ENCODE results near the gene HMCN2.
"Not testable (repeated sequence)": the region's sequence is repeated elsewhere in the genome, so short reads cannot be mapped to it uniquely, and the experiment has no call there.

Gene HMCN2

DNA sequence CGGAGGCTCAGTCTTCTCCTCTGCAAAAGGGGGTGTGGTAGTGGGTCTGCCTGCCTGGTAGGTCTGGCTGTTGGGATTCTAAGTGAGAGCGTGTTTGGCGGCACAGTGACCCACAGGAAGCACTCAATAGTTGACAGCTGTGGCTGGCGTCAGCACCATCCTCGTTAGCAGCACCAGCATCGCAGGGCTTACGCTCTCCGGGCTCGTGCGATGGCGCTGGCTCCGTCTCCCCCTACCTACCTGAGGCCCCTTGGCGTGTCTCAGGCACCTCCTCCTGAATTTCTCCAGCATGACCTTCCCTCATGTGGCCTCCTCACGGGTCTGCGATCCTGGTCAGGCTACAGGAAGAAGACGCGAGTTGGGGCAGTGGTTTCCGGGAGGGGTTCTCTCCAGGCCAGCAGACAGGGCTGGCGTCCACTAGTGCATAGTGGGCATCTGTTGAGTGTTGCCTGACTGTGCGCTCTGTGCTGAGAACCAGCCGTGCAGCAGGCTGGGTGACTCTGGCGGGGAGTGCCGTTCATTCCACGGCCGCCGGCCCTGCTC is 66.9 kb downstream of the HMCN2 start:
- DNase-seq (ENCODE audit: low spot score) = no peak

DNA sequence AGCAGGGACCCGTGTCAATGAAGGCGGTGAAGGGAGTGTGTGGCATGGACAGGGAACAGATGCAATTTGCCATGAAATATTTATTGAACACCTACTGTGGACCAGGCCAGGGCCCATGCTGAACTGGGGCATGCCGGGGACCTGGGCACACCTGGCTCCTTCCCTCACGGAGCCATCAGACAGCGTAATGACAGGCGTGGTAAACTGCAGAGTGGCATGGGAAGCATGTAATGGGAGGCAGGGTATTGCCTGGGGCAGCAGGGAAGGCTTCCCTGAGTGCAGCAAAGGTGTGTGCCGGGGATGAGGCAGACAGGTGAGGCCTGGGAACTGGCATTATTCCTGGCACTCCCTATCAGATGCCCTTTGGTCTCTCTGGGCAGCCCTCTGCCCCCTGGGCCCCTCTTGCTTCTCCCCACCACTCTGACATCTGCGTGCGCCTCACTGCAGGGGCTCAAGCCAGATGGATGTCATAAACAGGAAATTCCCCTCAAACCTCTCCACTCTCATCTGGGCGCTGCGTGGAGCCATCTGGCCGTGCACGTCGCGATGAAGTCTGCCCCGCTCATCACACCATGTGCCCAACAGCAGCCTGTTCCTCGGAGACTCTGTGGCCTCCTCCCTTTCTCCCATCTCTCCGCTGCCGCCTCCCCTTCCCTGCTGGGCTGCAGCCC is 67.6 kb downstream of the HMCN2 start:
- no peak for DNase-seq (ENCODE audit: low spot score)

DNA sequence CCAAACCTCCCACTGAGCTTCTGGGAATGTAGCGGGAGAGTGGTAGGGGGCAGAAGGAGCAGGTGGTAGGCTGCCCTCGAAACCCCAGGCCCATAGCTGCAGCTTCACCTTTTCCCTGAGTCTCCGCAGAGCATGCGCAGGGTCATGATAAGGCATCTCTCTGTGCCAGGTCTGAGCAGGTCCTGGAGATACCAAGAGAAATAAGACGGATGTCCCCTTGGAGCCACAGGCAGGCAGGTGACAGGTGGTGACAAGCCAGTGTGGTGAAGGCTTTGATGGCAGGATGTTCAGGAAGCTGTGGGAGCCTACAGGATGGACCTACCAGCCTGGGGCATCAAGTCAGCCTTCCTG is 68.1 kb downstream of the HMCN2 start:
- no peak for DNase-seq (ENCODE audit: low spot score)

DNA sequence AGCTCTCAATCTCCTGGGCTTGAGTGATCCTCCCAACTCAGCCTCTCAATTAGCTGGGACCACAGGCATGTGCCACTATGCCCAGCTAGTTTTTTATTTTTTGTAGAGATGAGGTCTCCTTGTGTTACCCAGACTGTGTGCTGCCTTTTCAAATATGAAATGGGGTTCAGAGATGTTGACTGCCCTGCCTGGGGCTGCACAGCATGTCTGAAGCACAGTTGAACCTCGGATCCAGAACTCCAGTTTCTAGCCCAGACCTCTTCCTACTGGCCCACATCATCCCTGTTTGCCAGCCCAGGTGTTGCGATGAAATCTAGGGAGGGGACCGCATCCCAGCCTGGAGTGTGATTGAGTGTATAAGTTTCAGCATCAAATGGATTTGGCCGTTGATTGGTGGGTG is 69.4 kb downstream of the HMCN2 start:
- DNase-seq (ENCODE audit: low spot score) = no peak

DNA sequence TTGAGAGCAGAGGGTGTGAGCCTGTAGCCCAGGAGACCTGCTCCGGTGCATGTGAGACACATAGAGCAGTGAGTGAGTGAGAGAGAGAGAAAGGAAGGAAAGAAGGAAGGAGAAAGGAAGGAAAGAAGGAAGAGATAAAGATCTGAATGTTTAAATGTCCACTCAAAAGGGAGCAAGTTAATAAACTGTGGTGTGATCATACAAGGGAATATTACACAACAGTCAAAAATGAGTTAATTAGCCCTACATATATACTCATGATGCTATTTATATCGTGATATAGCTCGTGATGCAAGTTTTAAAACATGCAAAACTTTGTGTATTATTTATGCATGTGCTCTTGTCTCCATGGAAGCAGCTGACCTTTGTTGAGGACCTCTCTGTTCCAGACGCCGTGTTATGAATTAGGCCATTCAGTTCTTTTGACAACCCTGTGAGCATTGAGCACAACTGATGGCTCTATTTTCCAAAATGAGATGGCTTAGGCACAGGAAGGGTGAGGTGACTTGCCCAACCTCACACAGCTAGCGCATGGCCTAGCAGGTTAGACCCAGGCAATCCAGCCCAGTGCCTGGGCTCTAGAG is 70.6 kb downstream of the HMCN2 start:
- DNase-seq (ENCODE audit: low spot score) = no peak

DNA sequence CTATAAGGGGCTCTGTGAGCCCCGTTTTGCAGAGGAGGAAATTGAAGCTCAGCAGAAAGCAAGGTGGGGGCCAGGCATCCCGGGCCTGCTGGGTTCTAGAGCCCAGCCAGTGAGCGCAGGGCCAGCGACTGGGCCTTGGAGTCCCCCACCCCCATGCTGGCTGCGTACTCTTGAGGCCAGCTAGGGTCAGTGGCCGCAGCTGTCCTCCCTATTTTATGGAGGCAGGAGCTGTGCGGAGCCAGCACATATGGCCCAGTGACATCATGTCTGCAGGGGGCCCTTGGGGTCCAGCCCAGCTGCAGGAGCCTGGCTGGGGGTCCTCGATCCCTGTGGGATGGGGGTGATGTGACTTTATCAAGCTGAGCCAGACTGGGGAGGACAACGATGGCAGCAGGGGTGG is 71.3 kb downstream of the HMCN2 start:
- DNase-seq (ENCODE audit: low spot score) = no peak

DNA sequence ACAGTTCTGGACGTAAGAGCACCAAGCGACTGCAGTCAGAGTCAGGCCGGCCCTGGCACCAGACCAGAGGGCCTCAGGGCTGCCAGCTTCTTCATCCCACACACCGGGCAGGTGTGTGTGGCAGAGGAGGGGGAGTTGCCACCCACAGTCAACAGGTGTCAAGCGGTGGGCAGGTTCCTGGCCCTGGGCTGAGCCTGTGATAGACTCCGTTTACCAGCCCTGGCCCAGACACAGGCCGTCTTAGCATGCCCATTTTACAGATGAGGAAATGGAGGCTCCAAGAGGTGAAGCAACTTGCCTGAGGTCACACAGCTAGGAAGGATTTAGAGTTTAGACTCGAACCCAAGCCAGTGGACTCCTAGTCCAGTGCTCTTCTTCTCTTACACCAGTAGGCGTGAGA is 71.8 kb downstream of the HMCN2 start:
- no peak for DNase-seq (ENCODE audit: low spot score)

DNA sequence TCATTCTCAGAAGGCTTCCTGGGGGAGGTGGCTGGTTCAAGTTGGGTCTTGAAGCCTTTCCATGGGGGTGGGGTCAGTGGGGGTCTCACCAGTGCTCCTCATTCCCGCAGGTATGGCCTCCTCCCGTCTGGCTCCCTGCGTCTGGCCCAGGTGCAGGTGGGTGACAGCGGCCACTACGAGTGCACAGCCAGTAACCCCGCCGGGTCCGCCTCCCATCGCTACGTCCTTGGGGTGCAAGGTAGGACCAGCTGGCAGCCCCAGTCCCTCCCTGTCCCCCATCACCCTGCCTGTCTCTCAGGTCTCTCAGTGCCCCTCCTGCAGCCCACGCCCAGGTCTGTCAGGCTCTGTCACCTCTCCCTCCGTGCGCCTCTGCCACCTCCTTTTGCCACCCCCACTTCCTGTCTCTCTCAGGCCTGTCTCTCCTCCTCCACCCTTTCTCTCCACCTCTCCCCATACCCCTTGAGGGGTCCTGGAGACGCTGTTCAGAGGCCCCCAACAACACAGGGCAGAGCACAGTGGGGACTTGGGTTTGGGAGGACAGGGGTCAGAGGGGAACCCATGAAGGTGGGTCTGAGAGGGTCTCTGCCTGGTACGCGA is 72.3 kb downstream of the HMCN2 start:
- no peak for DNase-seq (ENCODE audit: low spot score)

DNA sequence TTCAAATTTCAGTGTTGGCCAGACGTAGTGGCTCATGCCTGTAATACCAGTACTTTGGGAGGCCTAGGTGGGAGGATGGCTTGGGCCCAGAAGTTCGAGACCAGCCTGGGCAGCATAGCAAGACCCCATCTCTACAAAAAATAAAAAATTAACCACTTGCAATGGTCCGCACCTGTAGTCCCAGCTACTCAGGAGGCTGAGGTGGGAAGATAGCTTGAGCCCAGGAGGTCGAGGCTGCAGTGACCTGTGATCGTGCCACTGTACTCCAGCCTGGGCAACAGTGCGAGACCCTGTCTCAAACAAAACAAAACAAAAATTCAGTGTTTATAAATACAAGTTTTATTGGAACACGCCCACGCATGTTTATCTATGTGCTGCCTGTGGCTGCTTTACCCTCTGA is 73.3 kb downstream of the HMCN2 start:
- not testable (repeated sequence) for DNase-seq (ENCODE audit: low spot score)

DNA sequence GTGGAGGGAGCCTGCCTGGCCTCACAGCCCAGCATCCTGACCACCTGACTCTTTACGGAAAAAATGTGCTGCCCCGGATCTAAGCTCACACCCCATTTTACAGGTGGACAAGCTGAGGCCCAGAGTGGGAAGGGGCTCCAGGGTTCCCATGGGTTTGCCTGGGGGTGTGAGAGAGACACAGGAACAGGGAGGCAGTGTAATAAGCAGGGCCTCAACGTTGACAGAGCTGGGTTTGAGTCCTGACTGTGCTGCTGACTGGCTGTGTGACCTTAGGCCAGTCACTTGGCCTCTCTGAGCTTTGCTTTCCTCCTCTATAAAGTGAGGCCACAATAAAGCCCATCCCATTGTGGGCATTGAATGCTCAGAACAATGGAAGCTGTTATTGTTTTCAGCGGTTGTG is 73.7 kb downstream of the HMCN2 start:
- no peak for DNase-seq (ENCODE audit: low spot score)

DNA sequence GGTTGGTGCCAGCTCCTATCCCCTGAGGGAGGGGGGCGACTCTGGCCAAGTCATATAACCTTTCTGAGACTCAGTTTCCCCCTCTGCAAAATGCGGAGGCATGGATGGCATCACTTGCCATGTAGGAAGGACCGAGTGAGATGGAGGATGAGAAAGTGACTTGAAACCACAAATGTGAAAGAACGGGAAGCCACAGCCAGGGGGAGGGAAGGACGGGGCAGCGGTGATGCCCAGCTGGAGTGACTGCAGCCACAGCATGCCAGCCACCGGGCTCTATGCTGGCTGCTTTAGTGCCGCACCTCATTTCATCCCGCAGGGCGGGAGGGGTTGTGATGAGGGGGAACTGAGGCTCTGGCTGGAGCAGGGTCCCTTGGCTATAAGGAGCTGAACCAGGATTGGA is 74.5 kb downstream of the HMCN2 start:
- DNase-seq (ENCODE audit: low spot score) = no peak

DNA sequence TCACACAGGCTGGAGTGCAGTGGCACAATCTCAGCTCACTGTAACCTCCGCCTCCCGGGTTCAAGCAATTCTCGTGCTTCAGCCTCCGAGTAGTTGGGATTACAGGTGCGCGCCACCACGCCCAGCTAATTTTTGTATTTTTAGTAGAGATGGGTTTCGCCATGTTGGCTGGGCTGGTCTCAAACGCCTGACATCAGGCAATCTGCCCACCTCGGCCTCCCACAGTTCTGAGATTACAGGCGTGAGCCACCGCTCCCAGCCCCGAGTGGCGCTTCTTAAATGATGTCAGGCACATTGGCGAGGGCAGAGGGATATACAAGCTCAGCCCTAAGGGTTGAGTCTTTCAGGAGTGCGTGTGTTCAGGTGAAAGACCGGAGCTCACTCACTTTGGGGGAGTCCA is 75.0 kb downstream of the HMCN2 start:
- DNase-seq (ENCODE audit: low spot score) = not testable (repeated sequence)

DNA sequence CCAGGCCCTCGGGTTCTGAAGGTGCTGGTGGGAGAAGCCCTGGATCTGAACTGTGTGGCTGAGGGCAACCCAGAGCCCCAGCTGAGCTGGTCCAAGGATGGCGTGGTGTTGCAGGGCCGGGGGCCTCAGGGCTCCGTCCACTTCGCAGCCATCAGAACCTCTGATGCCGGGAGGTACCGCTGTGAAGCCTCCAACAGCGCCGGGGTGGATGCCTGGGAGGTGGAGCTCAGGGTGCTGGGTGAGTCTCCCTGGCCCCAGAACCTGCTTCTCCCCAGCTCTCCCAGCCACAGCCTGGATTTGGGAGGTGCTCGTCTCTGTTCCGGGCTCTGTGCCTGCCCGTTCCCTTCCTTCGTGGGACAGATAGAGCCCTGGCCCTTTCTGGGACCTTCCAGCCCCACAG is 75.6 kb downstream of the HMCN2 start:
- DNase-seq (ENCODE audit: low spot score) = no peak

DNA sequence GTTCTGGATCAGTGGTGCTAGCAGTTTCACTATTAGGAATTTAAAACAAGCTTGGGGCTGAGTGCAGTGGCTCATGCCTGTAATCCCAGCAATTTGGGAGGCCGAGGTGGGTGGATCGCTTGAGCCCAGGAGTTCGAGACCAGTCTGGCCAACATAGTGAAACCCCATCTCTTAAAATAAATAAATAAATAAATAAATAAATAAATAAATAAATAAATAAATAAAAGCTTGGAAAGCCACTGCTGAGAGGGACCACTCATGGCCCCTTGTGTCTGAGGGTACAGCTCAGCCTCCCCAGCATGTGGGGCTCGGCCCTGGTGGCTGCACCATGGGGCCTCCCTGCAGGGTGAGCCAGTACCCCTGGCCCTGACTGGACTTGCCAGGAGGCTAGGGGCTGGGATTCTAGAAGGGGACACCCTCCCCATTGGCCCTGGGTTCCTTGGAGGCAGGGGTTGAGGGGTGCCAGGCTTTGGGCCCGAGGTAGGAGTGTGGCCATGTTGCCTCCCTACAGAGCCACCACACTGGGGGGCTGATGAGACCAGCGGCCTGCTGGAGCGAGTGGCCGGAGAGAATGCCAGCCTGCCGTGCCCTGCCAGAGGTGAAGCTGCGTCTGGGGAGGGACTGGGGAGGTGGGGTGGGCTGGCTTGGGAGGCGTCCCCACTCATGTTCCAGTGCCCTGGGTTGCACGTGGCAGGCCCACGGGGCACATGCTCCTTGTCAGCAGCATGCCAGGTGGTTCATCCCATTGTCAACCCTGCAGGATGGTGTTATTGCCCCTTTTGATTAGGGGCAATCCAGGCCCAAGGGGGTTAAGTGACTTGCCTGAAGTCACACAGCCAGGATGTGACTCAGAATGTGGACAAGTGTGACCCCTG is 76.5 kb downstream of the HMCN2 start:
- no peak for DNase-seq (ENCODE audit: low spot score)

DNA sequence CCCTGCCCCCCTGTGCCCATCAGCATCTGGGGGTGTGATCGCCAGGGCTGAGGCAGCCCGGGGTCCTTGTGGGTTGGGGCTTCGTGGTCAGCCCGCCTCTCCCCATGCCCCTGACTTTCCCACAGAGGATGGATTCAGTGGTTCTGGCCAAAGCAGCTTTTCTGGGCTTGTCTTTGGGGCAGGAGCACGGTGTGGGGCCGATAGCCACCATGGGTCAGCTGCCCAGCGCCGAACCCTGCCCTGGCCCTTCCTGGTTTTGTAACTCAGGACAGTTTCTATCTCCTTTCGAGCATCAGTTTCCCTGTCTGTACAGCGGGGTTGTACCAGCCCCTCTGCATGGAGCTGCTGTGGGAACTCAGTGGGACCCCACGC is 77.1 kb downstream of the HMCN2 start:
- no peak for DNase-seq (ENCODE audit: low spot score)

DNA sequence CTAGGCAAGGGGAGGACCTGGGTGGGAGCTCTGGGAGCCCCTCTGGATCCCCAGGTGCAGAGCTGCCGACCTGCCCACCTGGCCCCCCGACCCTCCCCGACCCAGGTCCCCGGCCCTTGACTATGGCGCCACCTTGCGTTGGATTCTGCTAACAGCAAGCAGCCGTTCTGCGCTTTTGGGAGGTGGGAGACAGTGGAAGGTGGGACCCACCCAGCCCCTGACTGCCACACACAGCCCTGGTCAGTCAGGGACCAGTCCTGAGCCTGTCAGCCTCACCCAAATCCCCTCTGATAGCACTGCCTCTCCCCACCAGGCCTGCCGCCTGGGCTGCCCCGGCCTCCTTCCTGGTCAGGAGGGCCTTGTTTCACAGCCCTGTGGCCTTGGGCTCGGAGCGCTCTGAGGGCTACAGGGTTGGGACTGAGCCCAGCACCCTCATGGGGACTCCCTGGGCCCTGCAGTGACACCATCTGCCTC is 77.9 kb downstream of the HMCN2 start:
- DNase-seq (ENCODE audit: low spot score) = no peak

DNA sequence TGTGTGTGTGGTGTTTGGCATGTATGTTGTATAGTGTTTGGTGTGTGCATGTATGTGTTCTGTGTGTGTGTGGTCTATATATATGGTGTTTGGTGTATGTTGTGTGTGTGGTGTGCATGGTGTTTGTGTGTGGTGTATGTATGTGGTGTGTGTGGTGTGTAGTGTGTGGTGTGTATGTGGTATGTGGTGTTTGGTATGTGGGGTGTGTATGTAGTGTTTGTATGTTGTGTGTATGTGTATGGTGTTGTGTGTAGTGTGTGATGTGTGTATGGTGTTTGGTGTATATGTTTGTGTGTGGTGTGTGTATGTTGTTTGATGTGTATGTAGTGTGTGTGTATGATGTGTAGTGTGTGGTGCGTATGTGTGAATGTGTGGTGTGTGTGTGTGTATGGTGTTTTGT is 78.8 kb downstream of the HMCN2 start:
- DNase-seq (ENCODE audit: low spot score) = no peak

DNA sequence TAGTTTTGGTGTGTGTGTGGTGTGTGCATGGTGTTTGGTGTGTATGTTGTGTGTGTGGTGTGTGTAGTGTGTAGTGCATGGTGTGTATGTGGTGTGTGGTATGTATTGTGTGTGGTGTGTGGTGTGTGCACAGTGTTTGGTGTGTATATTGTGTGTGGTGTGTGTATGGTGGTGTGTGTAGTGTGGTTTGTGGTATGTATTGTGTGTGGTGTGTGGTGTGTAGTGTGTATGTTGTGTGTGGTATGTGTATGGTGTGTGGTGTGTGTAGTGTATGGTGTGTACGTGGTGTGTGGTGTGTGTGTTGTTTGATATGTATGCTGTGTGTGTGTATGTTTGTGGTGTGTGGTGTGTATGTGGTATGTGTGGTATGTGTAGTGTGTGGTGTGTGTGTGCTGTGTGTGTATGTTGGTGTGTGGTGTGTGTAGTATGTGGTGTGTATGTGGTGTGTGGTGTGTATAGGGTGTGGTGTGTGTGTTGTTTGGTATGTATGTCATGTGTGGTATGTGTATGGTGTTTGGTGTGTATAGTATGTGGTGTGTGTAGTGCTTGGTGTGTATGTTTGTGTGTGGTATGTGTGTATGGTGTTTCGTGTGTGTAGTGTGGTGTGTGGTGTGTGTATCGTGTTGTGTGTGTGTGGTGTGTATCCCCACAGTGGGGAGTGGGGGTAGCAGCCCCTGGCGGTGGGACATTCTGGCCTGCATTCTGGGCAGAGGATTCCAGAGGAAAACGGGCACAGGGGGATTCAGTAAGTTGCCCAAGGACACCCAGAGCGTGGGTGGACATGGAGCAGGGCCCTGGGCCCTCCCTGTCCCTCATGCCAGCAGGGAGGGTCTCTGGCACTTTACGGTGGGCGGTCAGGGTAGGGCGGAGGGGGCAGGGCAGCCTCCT is 79.7 kb downstream of the HMCN2 start:
- DNase-seq (ENCODE audit: low spot score) = no peak

DNA sequence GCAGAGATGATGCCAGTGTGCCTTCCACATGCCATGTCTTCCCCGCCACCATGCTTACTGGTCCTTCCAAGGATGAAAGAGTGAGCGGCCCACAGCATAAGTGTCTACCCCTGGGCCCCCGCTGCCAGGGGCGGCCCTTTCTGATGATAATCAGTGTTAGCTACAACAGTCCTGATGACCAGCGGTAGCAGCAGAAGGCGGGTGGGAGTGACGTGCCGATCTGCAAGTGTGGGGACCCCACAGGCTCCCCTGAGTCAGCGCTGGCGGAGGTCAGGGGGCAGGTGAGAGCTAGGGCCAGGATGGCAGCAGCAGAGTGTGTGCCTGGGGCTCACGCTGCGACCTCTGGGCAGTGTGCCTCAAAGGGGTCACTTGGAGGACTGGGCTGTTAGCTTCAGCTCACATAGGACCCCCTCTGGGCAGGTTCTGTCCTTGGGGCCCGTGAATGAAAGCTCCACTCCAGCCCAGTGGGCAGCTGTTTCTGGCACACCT is 80.4 kb downstream of the HMCN2 start:
- DNase-seq (ENCODE audit: low spot score) = no peak

DNA sequence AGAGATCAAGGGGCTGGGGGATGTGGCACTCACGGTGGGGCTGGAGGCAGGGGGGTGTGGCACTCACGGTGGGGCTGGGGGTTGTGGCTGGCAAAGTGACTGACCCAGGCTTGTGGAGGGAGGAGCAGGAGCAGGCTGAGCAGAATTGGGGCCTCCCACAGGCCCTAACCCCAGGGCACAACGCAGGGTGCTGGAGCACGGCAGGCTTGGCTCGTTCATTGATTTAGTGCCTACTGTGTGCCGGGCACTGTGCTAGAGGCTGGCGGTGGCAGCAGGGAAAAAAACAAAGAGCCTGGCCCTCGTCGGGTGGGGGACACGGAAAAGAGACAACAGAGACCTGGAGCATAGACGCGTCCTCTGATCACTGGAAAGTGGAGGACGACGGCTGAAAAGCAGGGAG is 80.9 kb downstream of the HMCN2 start:
- DNase-seq (ENCODE audit: low spot score) = no peak

DNA sequence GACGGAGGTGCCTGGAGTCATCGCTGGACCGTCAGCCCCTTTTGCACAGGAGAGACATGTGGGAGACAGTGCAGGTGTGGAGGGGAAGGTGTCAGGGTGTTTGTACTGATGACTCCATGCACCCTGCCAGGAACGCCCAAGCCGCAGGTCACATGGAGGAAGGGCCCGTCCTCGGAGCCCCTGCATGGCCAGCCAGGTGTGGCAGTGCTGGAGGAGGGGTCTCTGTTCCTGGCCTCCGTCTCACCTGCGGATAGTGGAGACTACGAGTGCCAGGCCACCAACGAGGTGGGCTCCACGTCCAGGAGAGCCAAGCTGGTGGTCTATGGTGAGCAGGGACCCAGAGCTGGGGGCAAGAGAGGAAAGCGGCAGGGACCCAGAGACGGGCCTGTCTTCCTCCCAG is 81.5 kb downstream of the HMCN2 start:
- DNase-seq (ENCODE audit: low spot score) = no peak

DNA sequence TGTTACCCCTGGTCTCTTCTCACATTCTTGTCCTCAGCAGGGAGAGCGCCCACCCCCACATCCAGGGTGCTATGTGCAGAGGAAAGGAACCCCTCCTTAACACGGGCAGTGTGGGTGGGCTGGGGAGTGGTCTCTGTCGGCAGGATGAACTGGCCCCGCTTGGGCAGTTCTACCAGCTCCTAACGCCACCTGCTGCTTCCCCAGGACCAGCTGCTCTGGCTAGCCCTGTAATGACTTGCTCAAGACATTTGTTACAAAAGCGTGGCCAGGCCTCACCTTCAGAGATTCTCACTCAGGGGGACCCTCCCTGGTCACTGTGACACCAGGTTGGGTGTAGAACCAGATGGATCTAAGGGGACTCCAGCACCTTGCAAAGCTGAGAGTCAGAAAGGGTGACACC is 82.4 kb downstream of the HMCN2 start:
- no peak for DNase-seq (ENCODE audit: low spot score)
